C4-2B (cell line): Measurements from ENCODE around the gene TBC1D8B.

ENCODE experiments used
- CTCF ChIP-seq: fragments of 450-650 bp; conservative IDR thresholded peaks from 2 replicates; pipeline ENCODE4 v1.5.1; 2017; ENCODE audit warnings: mild to moderate bottlenecking
- ZFX ChIP-seq: fragments of 450-650 bp; IDR thresholded peaks from 2 replicates; pipeline ENCODE4 v1.6.1; 2017

- TF ChIP-seq CTCF (no peak), ZFX (no peak)
Observed at GRCh38 chrX:106899276-106899675, 96.8 kb downstream of the TBC1D8B start.
